GM12801 (cell line): Measurements from ENCODE around the gene SIGLEC15.

Experiments used
- CTCF ChIP-seq: IDR thresholded peaks from one replicate; pipeline ENCODE4 v1.5.1; 2011; ENCODE audit warnings: control low read depth; ENCODE audit not compliant: insufficient read length; ENCODE audit errors: extremely low read depth

SIGLEC15 gene

DNA sequence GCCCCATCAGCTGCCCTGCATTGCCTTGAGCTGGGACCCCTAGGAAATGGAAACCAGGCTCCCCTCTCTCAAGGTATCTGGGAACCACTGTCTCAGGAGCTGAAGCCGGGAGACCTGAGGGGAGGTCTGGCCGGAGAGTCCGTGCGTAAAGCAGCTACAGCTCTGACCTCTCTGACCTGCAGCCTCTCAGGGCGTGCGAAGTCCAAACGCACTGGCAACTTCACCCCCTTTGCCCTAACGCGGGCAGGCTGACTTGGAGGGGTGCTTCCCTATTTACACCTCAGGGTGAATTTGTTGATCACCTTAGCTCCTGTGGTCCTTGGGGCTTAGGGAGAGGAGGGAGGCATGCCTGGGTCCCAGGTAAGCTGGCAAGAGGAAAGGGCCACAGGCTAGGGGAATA is 17.5 kb downstream of the SIGLEC15 start:
- no peak for TF ChIP-seq CTCF

DNA sequence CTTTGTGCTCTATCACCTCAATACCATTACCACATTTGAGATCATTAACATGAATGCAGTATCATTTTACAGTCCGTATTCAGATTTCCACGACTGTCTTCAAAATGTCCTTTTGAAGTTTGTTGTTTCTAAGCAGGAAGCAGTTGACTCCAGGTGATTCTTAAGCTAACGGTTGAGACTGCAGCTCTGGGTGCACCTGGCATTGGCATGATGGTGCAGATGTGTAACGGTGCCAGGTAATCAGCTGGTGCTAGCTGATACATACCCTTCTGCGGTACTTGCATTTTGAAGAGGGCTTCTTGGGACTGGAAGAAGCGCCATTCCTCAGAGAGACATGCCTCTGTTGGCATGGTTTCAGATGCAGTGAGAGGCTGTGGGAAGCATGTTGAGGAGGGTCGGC is 19.5 kb downstream of the SIGLEC15 start:
- TF ChIP-seq CTCF = no peak

GRCh38 chr18:45845410-45845809 is 19.9 kb downstream of the SIGLEC15 start:
- no peak for TF ChIP-seq CTCF

GRCh38 chr18:45847119-45847518 is 21.6 kb downstream of the SIGLEC15 start:
- no peak for TF ChIP-seq CTCF

DNA sequence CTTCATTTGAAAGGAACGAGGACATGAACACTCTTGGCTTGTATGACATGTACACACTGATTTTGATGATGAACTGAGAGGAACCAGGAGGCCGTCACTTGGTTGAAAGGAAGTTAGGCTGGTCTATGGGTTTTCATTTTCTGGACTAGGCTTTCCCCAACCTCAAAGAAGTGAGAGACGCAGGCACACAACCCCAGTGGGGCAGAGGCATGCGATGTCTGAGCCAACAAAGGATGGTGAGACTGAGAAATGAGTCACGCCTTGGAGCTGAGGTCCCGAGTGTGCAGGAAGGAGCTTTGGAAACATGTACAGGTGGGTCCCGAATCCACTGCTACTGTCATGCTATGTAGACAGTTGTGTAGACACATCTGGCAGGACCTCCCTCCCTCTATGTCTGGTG is 24.1 kb downstream of the SIGLEC15 start:
- no peak for TF ChIP-seq CTCF

GRCh38 chr18:45850021-45850420 is 24.5 kb downstream of the SIGLEC15 start:
- TF ChIP-seq CTCF = no peak

GRCh38 chr18:45851161-45851925 is 25.9 kb downstream of the SIGLEC15 start:
- TF ChIP-seq CTCF = no peak
